Prostate gland (tissue), 2 donors: ENCODE results near the gene CCNJL. TPM values are rescaled to one million over a fixed set of nuclear protein-coding genes. Genes with fewer than 3 reads are reported as not detected.

Source experiments
- DNase-seq: peaks from one replicate; pipeline ENCODE4 v3.0.0-alpha.2; 2019; ENCODE audit warnings: low spot score
- H3K27ac ChIP-seq, 2 donors: fragments of 200-600 bp; sonication (generic); 2 replicates each; pipeline ENCODE4 v1.5.1; 2017 to 2019
- H3K27me3 ChIP-seq: fragments of 200-600 bp; sonication (generic); replicated peaks from 2 replicates; pipeline ENCODE4 v1.5.1; 2019; ENCODE audit not compliant: insufficient read depth
- H3K36me3 ChIP-seq, 2 donors: fragments of 200-600 bp; sonication (generic); 1 replicate in 1 of 2; 2 replicates in 1 of 2; pipeline versions ENCODE4 v1.5.1 to v1.8.1; 2017 to 2019
- H3K4me1 ChIP-seq: fragments of 200-600 bp; sonication (generic); replicated peaks from 2 replicates; pipeline ENCODE4 v1.5.1; 2019
- H3K4me3 ChIP-seq, 2 donors: fragments of 200-600 bp; sonication (generic); 2 replicates each; pipeline ENCODE4 v1.5.1; 2017 to 2019
- H3K9me3 ChIP-seq: fragments of 200-600 bp; sonication (generic); 2 replicates; pipeline ENCODE4 v1.5.1; 2017
- POLR2A ChIP-seq: fragments of 450-650 bp; IDR thresholded peaks from one replicate; pipeline ENCODE4 v1.6.1; 2016; ENCODE audit warnings: antibody characterized with exemption, mild to moderate bottlenecking
- POLR2AphosphoS5 ChIP-seq: sonication (generic); formaldehyde crosslinking; IDR thresholded peaks from one replicate; pipeline ENCODE4 v1.6.1; 2017; ENCODE audit warnings: antibody characterized with exemption
- WGBS: methylation state at CpG from one replicate; pipeline ENCODE4 v1.1.5; 2018; 5-methylcytosine and 5-hydroxymethylcytosine counted together
- intact Hi-C: fragments of 100-400 bp; cut with DNase I; formaldehyde crosslinking; loops from one replicate; pipeline ENCODE4 v1.14.2; 2022
- total RNA-seq, 2 donors: library from RNA; depleted of rRNA; stranded (reverse); fragments of >200 nt; gene quantifications; one replicate each; pipeline ENCODE4 v1.1.0, GENCODE V29; 2016
- TF ChIP-seq, protein P1 (sequence below), 4 experiments: fragments of 200-600 bp in 2 of 4; fragments of 450-650 bp in 2 of 4; sonication (generic) in 2 of 4; IDR thresholded peaks; 1 replicate in 3 of 4; 2 replicates in 1 of 4; pipeline ENCODE4 v1.5.1; 2016 to 2019; ENCODE audit warnings: antibody characterized with exemption in 4 of 4, mild to moderate bottlenecking in 2 of 4, moderate library complexity in 2 of 4

CCNJL gene
- total RNA-seq, 2 donors from 2014 or later, result 4.1 to 26.7 TPM

DNA sequence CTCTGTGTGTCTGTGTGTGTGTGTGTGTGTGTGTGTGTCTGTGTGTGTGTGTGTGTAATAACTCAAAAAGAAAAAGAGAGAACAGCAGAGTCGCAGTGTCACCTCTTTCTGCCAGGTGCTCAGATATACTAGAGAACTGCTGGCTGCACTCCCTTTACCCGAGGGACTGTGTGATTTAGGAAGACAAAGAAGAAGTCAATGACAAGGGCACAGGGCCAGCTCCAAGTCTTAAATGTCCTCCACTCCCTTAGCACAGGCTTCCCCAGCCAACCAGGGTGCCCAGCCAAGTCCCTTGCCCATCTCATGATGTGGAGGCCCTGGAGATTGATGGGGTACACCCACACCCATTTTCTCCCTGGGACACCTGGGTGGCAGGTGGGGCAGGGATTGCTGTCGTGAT is 8.7 kb downstream of the CCNJL start:
- TF ChIP-seq, protein P1, sequence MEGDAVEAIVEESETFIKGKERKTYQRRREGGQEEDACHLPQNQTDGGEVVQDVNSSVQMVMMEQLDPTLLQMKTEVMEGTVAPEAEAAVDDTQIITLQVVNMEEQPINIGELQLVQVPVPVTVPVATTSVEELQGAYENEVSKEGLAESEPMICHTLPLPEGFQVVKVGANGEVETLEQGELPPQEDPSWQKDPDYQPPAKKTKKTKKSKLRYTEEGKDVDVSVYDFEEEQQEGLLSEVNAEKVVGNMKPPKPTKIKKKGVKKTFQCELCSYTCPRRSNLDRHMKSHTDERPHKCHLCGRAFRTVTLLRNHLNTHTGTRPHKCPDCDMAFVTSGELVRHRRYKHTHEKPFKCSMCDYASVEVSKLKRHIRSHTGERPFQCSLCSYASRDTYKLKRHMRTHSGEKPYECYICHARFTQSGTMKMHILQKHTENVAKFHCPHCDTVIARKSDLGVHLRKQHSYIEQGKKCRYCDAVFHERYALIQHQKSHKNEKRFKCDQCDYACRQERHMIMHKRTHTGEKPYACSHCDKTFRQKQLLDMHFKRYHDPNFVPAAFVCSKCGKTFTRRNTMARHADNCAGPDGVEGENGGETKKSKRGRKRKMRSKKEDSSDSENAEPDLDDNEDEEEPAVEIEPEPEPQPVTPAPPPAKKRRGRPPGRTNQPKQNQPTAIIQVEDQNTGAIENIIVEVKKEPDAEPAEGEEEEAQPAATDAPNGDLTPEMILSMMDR (IDR thresholded peaks at IDR 0.05), result no peak
- TF ChIP-seq POLR2AphosphoS5 (no peak), POLR2A (no peak)
- whole genome bisulfite sequencing, result 45% methylated on average over 3 of the region's 3 CpGs
- H3K27ac ChIP-seq, result no peak overlapping the region
- DNase-seq, result no peak
- H3K4me1 ChIP-seq, result no peaks in the 10 kb centered on the region
- H3K36me3 ChIP-seq, result no peaks in the 10 kb centered on the region
- H3K4me3 ChIP-seq, result no peak overlapping the region
- H3K27me3 ChIP-seq, result no peaks in the 10 kb centered on the region
- intact Hi-C loops, result no loop called here
- H3K9me3 ChIP-seq, result no peaks in the 10 kb centered on the region

DNA sequence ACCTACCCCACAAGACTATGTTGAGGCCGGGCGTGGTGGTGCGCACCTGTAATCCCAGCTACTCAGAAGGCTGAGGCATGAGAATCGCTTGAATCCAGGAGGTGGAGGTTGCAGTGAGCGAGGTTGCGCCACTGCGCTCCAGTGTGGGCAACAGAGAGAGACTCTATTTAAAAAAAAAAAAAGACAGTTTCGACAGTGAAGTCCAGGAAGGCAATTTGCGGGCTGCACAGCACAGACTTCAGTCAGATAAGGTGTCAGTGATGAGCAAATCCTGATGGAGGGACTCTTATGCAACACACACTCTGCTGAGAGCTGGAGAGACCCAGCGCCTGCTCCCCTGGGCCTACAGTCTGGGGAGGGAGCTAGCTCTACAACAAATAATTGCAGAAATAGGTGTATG is 14.2 kb downstream of the CCNJL start:
- no peak overlapping the region for H3K27ac ChIP-seq
- 96% methylated on average over 10 of the region's 10 CpGs for WGBS
- H3K9me3 ChIP-seq, result no peaks in the 10 kb centered on the region
- H3K36me3 ChIP-seq, result no peaks in the 10 kb centered on the region
- intact Hi-C loops, result no loop called here
- no peak for TF ChIP-seq POLR2A
- TF ChIP-seq, protein P1 (IDR thresholded peaks at IDR 0.05), result no peak
- TF ChIP-seq POLR2AphosphoS5, result no peak
- no peaks in the 10 kb centered on the region for H3K27me3 ChIP-seq
- no peak overlapping the region for H3K4me3 ChIP-seq
- no peaks in the 10 kb centered on the region for H3K4me1 ChIP-seq
- DNase-seq, result no peak

GRCh38 chr5:160297776-160298175 is 14.6 kb downstream of the CCNJL start:
- Histone ChIP-seq H3K27me3 (no peaks in the 10 kb centered on the region), H3K36me3 (no peaks in the 10 kb centered on the region), H3K27ac (no peak overlapping the region), H3K4me3 (no peak overlapping the region), H3K4me1 (no peaks in the 10 kb centered on the region), H3K9me3 (no peaks in the 10 kb centered on the region)
- TF ChIP-seq, protein P1 (IDR thresholded peaks at IDR 0.05), result no peak
- TF ChIP-seq POLR2A (no peak), POLR2AphosphoS5 (no peak)
- WGBS, result 79% methylated on average over 5 of the region's 5 CpGs
- intact Hi-C loops, result no loop called here
- no peak for DNase-seq

GRCh38 chr5:160297004-160297403 is 15.4 kb downstream of the CCNJL start:
- DNase-seq, result no peak
- Histone ChIP-seq H3K27me3 (no peaks in the 10 kb centered on the region), H3K27ac (no peak overlapping the region), H3K4me3 (no peak overlapping the region), H3K36me3 (no peaks in the 10 kb centered on the region), H3K4me1 (no peaks in the 10 kb centered on the region), H3K9me3 (no peaks in the 10 kb centered on the region)
- TF ChIP-seq POLR2AphosphoS5 (no peak), POLR2A (no peak)
- TF ChIP-seq, protein P1 (IDR thresholded peaks at IDR 0.05), result no peak
- WGBS, result 93% methylated on average over 1 of the region's 1 CpG
- intact Hi-C loops, result no loop called here

GRCh38 chr5:160296496-160296895 is 15.9 kb downstream of the CCNJL start:
- no peaks in the 10 kb centered on the region for H3K4me1 ChIP-seq
- H3K36me3 ChIP-seq, result no peaks in the 10 kb centered on the region
- intact Hi-C loops, result no loop called here
- H3K4me3 ChIP-seq, result no peak overlapping the region
- WGBS, result 93% methylated on average over 4 of the region's 4 CpGs
- DNase-seq, result no peak
- no peak for TF ChIP-seq POLR2A
- TF ChIP-seq, protein P1 (IDR thresholded peaks at IDR 0.05), result no peak
- TF ChIP-seq POLR2AphosphoS5, result no peak
- H3K27me3 ChIP-seq, result no peaks in the 10 kb centered on the region
- H3K27ac ChIP-seq, result no peak overlapping the region
- H3K9me3 ChIP-seq, result no peaks in the 10 kb centered on the region
